Brain microvascular endothelial cell (primary cell): ENCODE data around the gene C1orf35.

Experiments used
- DNase-seq: peaks from one replicate; pipeline ENCODE4 v3.0.0-alpha.2; 2020
- H3K27ac ChIP-seq: fragments of 250-450 bp; sonication (Bioruptor Pico); 2 replicates; pipeline ENCODE4 v1.5.1; 2020; ENCODE audit warnings: mild to moderate bottlenecking, moderate library complexity
- H3K27me3 ChIP-seq: fragments of 250-450 bp; sonication (Bioruptor Pico); replicated peaks from 2 replicates; pipeline ENCODE4 v1.5.1; 2020; ENCODE audit warnings: mild to moderate bottlenecking
- H3K36me3 ChIP-seq: fragments of 250-450 bp; sonication (Bioruptor Pico); replicated peaks from 2 replicates; pipeline ENCODE4 v1.5.1; 2020; ENCODE audit warnings: mild to moderate bottlenecking
- H3K4me3 ChIP-seq: 2 replicates; pipeline ENCODE4 v1.5.1; 2011; ENCODE audit warnings: low read depth, mild to moderate bottlenecking, control low read depth, low read length, moderate library complexity
- in situ Hi-C: cut with HindIII; loops from 2 replicates; pipeline ENCODE4 v1.10.0; 2017; ENCODE audit warnings: low sequenced_read_pairs, low pct_ligation_motif_present
- TF ChIP-seq, protein P1 (sequence below): IDR thresholded peaks from 2 replicates; pipeline ENCODE4 v1.5.1; 2011; ENCODE audit warnings: low read depth, mild to moderate bottlenecking, moderate library complexity, low read length, control low read depth, inconsistent platforms; ENCODE audit errors: missing control alignments

C1orf35 gene

DNA sequence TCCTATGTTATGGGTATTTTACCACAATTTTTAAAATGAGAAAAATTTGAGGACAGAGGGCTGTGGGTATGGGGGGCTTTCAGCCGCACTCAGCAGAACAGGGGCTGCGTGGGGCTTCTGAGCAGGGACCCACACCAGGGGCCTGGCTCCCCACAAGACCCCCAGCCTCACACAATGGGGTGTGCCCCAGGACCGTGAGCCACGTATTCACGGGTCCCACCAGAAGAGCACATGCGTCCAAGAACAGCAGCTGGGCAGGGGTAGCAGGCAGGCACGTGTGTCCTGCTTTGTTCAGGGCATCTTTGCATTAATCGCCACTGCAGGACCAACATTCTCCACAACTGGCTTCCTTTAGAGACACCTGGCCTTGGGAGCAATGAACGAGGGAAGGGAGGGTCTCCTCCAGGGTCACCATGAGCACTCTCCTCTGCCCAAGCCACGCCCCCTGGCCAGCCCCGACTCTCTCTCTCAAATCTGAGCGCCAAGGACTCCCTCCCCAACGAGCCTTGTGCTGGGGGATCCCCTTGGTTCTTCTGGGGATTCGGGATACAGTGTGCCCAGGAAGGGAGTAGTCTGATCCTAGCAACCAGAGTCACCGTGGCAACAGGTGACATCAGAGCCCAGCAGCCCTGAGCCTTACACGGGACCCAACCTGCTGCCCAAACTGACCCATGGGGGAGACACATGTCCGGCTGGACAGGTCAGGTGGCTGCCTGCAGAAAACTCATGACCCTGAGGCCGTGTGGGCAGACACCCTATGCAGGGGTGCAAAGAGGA, 28.0 kb downstream of the C1orf35 start:
- DNase-seq: no peak
- in situ Hi-C loops: no loop called here
- TF ChIP-seq, protein P1, sequence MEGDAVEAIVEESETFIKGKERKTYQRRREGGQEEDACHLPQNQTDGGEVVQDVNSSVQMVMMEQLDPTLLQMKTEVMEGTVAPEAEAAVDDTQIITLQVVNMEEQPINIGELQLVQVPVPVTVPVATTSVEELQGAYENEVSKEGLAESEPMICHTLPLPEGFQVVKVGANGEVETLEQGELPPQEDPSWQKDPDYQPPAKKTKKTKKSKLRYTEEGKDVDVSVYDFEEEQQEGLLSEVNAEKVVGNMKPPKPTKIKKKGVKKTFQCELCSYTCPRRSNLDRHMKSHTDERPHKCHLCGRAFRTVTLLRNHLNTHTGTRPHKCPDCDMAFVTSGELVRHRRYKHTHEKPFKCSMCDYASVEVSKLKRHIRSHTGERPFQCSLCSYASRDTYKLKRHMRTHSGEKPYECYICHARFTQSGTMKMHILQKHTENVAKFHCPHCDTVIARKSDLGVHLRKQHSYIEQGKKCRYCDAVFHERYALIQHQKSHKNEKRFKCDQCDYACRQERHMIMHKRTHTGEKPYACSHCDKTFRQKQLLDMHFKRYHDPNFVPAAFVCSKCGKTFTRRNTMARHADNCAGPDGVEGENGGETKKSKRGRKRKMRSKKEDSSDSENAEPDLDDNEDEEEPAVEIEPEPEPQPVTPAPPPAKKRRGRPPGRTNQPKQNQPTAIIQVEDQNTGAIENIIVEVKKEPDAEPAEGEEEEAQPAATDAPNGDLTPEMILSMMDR: no peak
- Histone ChIP-seq H3K27me3 (peaks cover 2% of the 10 kb centered on the region), H3K36me3 (no peaks in the 10 kb centered on the region), H3K27ac (no peak overlapping the region), H3K4me3 (no peak overlapping the region)

DNA sequence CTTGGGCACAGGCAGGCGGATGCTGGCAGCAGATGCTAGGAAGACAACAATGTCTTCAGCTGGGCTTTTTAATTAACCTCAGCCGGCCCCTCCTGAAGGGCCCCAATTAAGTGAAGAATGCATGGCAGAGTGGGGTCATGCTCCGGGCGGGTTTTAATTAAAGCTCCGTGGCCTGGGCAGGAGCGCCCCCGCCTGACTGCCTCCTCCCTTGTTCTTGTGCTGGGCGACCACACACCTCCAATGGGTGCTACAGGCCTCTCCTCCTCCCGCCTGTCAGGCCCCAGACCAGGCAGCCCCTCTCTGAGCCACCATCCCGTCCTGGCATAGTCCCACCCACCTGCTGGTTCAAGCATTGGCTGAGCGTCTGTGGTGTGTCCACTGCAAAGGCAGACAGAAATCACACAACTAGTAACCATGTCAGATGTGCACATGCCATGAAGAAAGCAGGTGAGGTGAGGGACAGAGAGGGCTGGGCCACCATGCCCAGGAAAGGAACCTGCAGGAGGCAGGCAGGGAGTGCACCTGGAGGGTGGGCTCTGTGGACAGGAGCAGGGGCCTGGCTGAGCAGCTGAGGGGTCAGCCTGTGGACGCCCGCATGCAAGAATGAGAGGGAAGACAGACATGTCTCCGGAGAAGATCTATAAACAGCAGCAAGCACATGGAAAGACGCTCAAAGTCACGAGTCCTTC, 29.1 kb downstream of the C1orf35 start:
- no peak for DNase-seq
- TF ChIP-seq, protein P1: peak; percentile 34
- in situ Hi-C loops: no loop called here
- no peak overlapping the region for H3K27ac ChIP-seq
- no peak overlapping the region for H3K4me3 ChIP-seq
- peaks cover 2% of the 10 kb centered on the region for H3K27me3 ChIP-seq
- H3K36me3 ChIP-seq: no peaks in the 10 kb centered on the region

DNA sequence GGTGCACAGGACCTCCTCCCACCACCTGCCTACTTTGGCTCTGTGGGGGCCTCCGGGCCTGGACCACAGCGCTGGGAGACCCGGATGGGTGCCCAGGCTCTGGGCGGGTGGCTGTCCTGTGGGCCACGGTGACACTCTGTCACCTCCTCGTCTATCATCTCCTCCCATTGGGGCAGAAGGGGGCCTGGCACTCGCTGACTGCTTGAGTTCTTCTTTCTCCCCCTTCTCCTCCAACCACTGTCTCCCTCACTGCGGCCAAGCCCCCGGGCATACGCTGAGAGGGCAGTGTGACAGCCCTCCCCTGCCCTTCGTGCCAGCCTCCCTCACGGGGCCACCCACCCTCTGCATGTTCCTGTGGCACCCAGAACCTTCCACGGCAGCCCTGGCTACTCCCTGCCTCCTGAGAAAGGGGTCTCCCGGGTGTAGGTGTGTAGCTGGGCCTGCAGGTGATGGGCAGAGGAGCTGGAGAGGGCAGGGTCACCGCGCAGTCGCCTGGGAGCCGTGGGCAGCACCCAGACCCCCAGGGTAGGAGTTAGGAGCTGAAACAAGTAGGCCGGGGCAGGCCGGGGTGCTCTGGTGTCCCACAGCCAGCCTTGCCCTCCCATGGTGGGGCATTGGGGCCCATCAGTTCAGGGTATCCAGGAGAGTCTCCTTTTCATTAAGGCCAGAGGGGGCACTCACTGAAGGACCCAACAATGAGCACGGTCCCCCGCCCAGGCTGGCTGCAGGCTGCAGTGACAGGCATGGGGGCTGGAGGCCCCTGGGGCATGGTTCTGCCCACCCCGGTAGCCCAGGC, 29.9 kb downstream of the C1orf35 start:
- in situ Hi-C loops: no loop called here

DNA sequence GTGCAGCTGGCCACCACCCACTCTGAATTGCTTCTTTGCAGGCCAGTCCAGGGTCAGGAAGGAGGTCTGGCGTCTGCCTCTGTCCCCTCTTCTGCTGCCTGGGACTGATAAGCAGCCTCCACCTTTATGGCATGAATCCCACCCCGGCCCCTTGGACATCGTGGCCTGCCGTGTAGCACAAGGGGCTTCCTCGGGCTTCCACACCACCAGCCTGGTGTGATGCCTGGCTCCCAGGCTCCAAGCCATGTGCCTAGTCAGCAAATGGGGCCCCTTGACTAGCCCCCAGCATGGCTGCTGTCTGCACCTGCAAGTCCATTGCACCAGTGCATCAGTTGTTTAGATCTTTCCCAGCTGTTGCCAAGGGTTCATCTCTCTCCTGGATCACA, 30.5 kb downstream of the C1orf35 start:
- TF ChIP-seq, protein P1: no peak
- Histone ChIP-seq H3K4me3 (no peak overlapping the region), H3K36me3 (no peaks in the 10 kb centered on the region), H3K27ac (no peak overlapping the region), H3K27me3 (peaks cover 2% of the 10 kb centered on the region)
- in situ Hi-C loops: no loop called here
- DNase-seq: no peak

More for the DNA sequence above, 29.9 kb downstream of the C1orf35 start:
- no peak overlapping the region for H3K4me3 ChIP-seq
- TF ChIP-seq, protein P1: no peak
- no peak overlapping the region for H3K27ac ChIP-seq
- no peaks in the 10 kb centered on the region for H3K36me3 ChIP-seq
- no peak for DNase-seq
- peaks cover 2% of the 10 kb centered on the region for H3K27me3 ChIP-seq

DNA sequence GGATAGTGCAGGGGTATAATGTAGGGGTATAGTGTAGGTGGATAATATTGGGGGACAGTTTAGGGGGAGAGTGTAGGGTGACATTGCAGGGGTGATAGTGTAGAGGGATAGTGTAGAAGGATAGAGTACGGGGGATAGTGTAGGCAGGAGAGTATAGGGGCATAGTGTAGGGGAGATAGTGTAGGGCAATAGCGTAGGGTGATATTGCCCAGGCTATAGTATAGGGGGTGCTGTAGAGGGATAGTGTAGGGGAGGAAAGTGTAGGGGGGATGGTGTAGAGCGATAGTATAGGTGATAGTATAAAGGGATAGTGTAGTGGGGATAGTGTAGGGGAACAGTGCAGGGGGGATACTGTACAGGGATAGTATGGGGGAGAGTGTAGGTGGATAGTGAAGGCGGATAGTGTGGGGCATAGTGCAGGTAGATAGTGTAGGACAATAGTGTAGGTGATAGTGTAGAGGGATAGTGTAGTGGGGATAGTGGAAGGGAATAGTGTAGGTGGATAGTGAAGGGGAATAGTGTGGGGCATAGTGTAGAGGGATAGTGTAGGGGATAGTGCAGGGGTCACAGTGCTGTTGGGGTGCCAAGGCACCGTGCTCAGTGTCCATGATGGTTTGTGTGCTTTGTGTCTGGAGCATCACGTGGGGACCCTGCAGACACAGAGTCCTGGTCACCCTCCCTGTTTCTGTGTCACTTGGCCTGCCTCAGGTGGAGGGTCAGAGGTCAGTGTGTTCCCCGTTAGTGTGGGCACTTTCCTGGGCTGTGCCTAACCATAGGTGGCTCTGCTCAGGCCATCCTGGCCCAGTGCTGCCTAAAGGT, 31.1 kb downstream of the C1orf35 start:
- TF ChIP-seq, protein P1: no peak
- peaks cover 5% of the 10 kb centered on the region for H3K27me3 ChIP-seq
- in situ Hi-C loops: no loop called here

More for the DNA sequence above, 31.1 kb downstream of the C1orf35 start:
- no peak for DNase-seq
- Histone ChIP-seq H3K4me3 (no peak overlapping the region), H3K36me3 (no peaks in the 10 kb centered on the region), H3K27ac (no peak overlapping the region)
